ENCODE measurements around the gene VAC14. TPM values are rescaled to one million over a fixed set of nuclear protein-coding genes. Genes with fewer than 3 reads are reported as not detected.
A peak's percentile ranks its signal among the peaks of the same experiment; 100 is the strongest.
"Not testable (repeated sequence)": the region's sequence is repeated elsewhere in the genome, so short reads cannot be mapped to it uniquely, and the experiment has no call there.

The VAC14 gene
- total and polyA plus RNA-seq, 8 donors = 14.9 to 90.6 (median 39.3) TPM

GRCh38 chr16:70646260-70647241, 154.4 kb downstream of the VAC14 start, which contains the start of gene IL34:
TSS of gene IL34 (plus strand) at chr16:70646559. CDS start at chr16:70646948, 389 bp downstream.
- H3K27me3 ChIP-seq = no peaks in the 10 kb centered on the region
- DNase-seq = peak in 1 of 2 donors; percentile 37
- peak within 1 kb of the TSS in 1 of 5 donors; percentile 27 for H3K27ac ChIP-seq
- H3K4me3 ChIP-seq = no peak within 1 kb of the TSS
- TF ChIP-seq POLR2AphosphoS5 (IDR thresholded peaks at IDR 0.05) (no peak), CTCF (IDR thresholded peaks at IDR 0.05) (no peak), EP300 (IDR thresholded peaks at IDR 0.05) (no peak), POLR2A (IDR thresholded peaks at IDR 0.05) (no peak)
- 77 to 81% (median 80%) methylated on average over 22 to 39 of the region's 39 CpGs for WGBS, 5 donors
- intact Hi-C loops (cut with DNase I; ENCODE audit: low total_unique reads) = no loop called here
- no peaks in the 10 kb centered on the region for H3K9me3 ChIP-seq
- H3K36me3 ChIP-seq = no peaks in the 10 kb centered on the region
- H3K4me1 ChIP-seq = no peaks in the 10 kb centered on the region

- Histone ChIP-seq H3K4me3 (no peak overlapping the region), H3K27me3 (no peaks in the 10 kb centered on the region), H3K27ac (no peak overlapping the region), H3K9me3 (no peaks in the 10 kb centered on the region), H3K36me3 (no peaks in the 10 kb centered on the region), H3K4me1 (no peaks in the 10 kb centered on the region)
- TF ChIP-seq POLR2A (IDR thresholded peaks at IDR 0.05) = no peak
- intact Hi-C loops (cut with DNase I; ENCODE audit: low total_unique reads) = no loop called here
- 70 to 83% (median 77%) methylated on average over 10 of the region's 10 CpGs for WGBS, 5 donors
- DNase-seq = no peak
Measured at GRCh38 chr16:70644763-70645597, 156.0 kb downstream of the VAC14 start.

GRCh38 chr16:70643264-70643663, 157.7 kb downstream of the VAC14 start:
- H3K4me3 ChIP-seq; H3K27ac ChIP-seq; H3K9me3 ChIP-seq; intact Hi-C loops (cut with DNase I; ENCODE audit: low total_unique reads); H3K36me3 ChIP-seq; DNase-seq; H3K27me3 ChIP-seq: not testable (repeated sequence)
- peaks cover 0 to 11% (median 5%) of the 10 kb centered on the region in 4 donors for H3K4me1 ChIP-seq
- 75 to 85% (median 82%) methylated on average over 7 of the region's 7 CpGs for WGBS, 5 donors

DNA sequence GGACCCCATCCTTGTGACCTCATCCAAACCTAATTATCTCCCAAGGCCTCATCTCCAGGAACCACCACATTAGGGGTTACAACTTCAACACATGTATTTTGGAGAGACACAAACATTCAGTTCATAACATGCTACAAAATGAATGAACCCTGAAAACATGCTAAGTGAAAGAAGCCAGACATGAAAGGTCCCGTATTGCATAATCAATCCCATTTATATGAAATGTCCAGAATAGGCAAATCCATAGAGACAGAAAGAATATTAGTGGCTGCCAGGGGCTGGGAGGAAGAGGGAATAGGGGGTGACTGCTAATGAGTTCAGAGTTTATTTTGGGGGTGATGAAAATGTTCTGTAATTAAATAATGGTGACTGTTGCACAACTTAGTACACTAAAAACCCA, 158.3 kb downstream of the VAC14 start:
- Histone ChIP-seq H3K27me3 (no peaks in the 10 kb centered on the region), H3K9me3 (no peaks in the 10 kb centered on the region), H3K4me3 (no peak overlapping the region), H3K4me1 (peaks cover 0 to 11% (median 5%) of the 10 kb centered on the region in 4 donors), H3K36me3 (no peaks in the 10 kb centered on the region), H3K27ac (no peak overlapping the region)
- no peak for DNase-seq
- intact Hi-C loops (cut with DNase I; ENCODE audit: low total_unique reads) = no loop called here
- no peak for TF ChIP-seq CTCF (IDR thresholded peaks at IDR 0.05)
- no peak for TF ChIP-seq EP300 (IDR thresholded peaks at IDR 0.05)
- TF ChIP-seq POLR2A (IDR thresholded peaks at IDR 0.05) = no peak
- no peak for TF ChIP-seq POLR2AphosphoS5 (IDR thresholded peaks at IDR 0.05)
- 74 to 100% (median 83%) methylated on average over 1 of the region's 1 CpG for WGBS, 5 donors

Measured in stomach (tissue), 9 donors.